Measurements from ENCODE around the gene NKX6-2.
"Not testable (repeated sequence)": the region's sequence is repeated elsewhere in the genome, so short reads cannot be mapped to it uniquely, and the experiment has no call there.

Gene NKX6-2

GRCh38 chr10:132827423-132827789 lies 41.5 kb upstream of the NKX6-2 start:
- no peak overlapping the region for H3K27ac ChIP-seq
- H3K36me3 ChIP-seq (ENCODE audit: insufficient read depth): no peaks in the 10 kb centered on the region
- H3K4me3 ChIP-seq (IDR thresholded peaks at IDR 0.05; ENCODE audit: insufficient read depth, low read depth, low read length): no peak overlapping the region
- no peaks in the 10 kb centered on the region for H3K4me1 ChIP-seq (ENCODE audit: low read depth, poor library complexity, severe bottlenecking)
- TF ChIP-seq CTCF (conservative IDR thresholded peaks at IDR 0.05; ENCODE audit: low read depth, low read length): no peak
- H3K4me2 ChIP-seq: no peak overlapping the region
- H3K79me2 ChIP-seq (ENCODE audit: insufficient read depth, low read depth): no peaks in the 10 kb centered on the region
- H3K9ac ChIP-seq: no peak overlapping the region
- no peak overlapping the region for H2AFZ ChIP-seq (ENCODE audit: low read depth)
- H4K20me1 ChIP-seq (ENCODE audit: insufficient read depth): no peaks in the 10 kb centered on the region
- H3K27me3 ChIP-seq (ENCODE audit: insufficient read depth, low read depth): peaks cover 32% of the 10 kb centered on the region

- Histone ChIP-seq H3K27ac (no peak overlapping the region), H3K4me1 (ENCODE audit: low read depth, poor library complexity, severe bottlenecking) (no peaks in the 10 kb centered on the region), H3K4me2 (no peak overlapping the region), H3K9ac (no peak overlapping the region), H2AFZ (ENCODE audit: low read depth) (no peak overlapping the region), H3K27me3 (ENCODE audit: insufficient read depth, low read depth) (peaks cover 31% of the 10 kb centered on the region), H3K4me3 (IDR thresholded peaks at IDR 0.05; ENCODE audit: insufficient read depth, low read depth, low read length) (no peak overlapping the region), H3K79me2 (ENCODE audit: insufficient read depth, low read depth) (no peaks in the 10 kb centered on the region), H4K20me1 (ENCODE audit: insufficient read depth) (no peaks in the 10 kb centered on the region), H3K36me3 (ENCODE audit: insufficient read depth) (no peaks in the 10 kb centered on the region)
- no peak for TF ChIP-seq CTCF (conservative IDR thresholded peaks at IDR 0.05; ENCODE audit: low read depth, low read length)
Observed at GRCh38 chr10:132826524-132827422, 40.8 kb upstream of the NKX6-2 start.

- H3K4me3 ChIP-seq (IDR thresholded peaks at IDR 0.05; ENCODE audit: insufficient read depth, low read depth, low read length); H3K4me2 ChIP-seq; H3K79me2 ChIP-seq (ENCODE audit: insufficient read depth, low read depth); H3K27ac ChIP-seq; H4K20me1 ChIP-seq (ENCODE audit: insufficient read depth); H3K4me1 ChIP-seq (ENCODE audit: low read depth, poor library complexity, severe bottlenecking); H3K36me3 ChIP-seq (ENCODE audit: insufficient read depth); H3K9ac ChIP-seq; H2AFZ ChIP-seq (ENCODE audit: low read depth): not testable (repeated sequence)
- H3K27me3 ChIP-seq (ENCODE audit: insufficient read depth, low read depth): peaks cover 23% of the 10 kb centered on the region
Observed at GRCh38 chr10:132825783-132826523, 40.0 kb upstream of the NKX6-2 start.

- H3K9ac ChIP-seq: no peak overlapping the region
- H3K27ac ChIP-seq: no peak overlapping the region
- TF ChIP-seq CTCF (conservative IDR thresholded peaks at IDR 0.05; ENCODE audit: low read depth, low read length): no peak
Observed at GRCh38 chr10:132820056-132820455, 34.1 kb upstream of the NKX6-2 start.

More at GRCh38 chr10:132820056-132820455, 34.1 kb upstream of the NKX6-2 start:
- Histone ChIP-seq H3K4me2 (no peak overlapping the region), H4K20me1 (ENCODE audit: insufficient read depth) (no peaks in the 10 kb centered on the region), H2AFZ (ENCODE audit: low read depth) (no peak overlapping the region), H3K36me3 (ENCODE audit: insufficient read depth) (no peaks in the 10 kb centered on the region), H3K4me3 (IDR thresholded peaks at IDR 0.05; ENCODE audit: insufficient read depth, low read depth, low read length) (no peak overlapping the region), H3K4me1 (ENCODE audit: low read depth, poor library complexity, severe bottlenecking) (no peaks in the 10 kb centered on the region), H3K27me3 (ENCODE audit: insufficient read depth, low read depth) (peaks cover 47% of the 10 kb centered on the region), H3K79me2 (ENCODE audit: insufficient read depth, low read depth) (no peaks in the 10 kb centered on the region)
